Panc1 (cell line): ENCODE data around the gene MYBPHL.

Experiments used
- POLR2AphosphoS5 ChIP-seq: IDR thresholded peaks from 2 replicates; pipeline ENCODE4 v1.6.1; 2012; ENCODE audit warnings: mild to moderate bottlenecking, low read depth, low read length, moderate library complexity
- SIN3A ChIP-seq: IDR thresholded peaks from 2 replicates; pipeline ENCODE4 v1.6.1; 2012; ENCODE audit warnings: low read depth, mild to moderate bottlenecking, low read length, moderate library complexity, borderline replicate concordance; ENCODE audit not compliant: insufficient read depth
- TCF7L2 ChIP-seq: IDR thresholded peaks from 2 replicates; pipeline ENCODE4 v1.6.1; 2011; ENCODE audit warnings: mild to moderate bottlenecking, low read depth, low read length, inconsistent platforms
- TF ChIP-seq, protein P1 (sequence below): fragments of 450-650 bp; IDR thresholded peaks from 2 replicates; pipeline ENCODE4 v1.5.1; 2017; ENCODE audit warnings: mild to moderate bottlenecking

DNA sequence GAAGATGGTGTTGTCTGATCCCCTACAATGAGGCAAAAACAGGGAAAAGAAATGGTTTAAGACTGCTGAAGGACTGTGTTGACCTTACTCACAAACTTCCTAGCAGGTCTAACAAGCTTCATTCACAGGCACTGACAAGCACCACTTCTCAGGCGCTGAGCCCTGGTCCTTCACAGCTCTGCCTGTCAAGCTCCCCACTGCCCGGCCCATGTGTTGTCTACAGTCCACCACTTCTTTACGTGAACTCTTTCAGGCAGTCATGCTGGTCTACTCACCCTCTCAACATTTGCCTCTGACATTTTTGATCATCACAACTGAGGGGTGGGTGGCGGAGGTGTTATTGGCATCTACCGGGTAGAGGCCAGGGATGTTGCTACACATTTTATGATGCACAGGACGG, 40.7 kb upstream of the MYBPHL start:
- TF ChIP-seq, protein P1, sequence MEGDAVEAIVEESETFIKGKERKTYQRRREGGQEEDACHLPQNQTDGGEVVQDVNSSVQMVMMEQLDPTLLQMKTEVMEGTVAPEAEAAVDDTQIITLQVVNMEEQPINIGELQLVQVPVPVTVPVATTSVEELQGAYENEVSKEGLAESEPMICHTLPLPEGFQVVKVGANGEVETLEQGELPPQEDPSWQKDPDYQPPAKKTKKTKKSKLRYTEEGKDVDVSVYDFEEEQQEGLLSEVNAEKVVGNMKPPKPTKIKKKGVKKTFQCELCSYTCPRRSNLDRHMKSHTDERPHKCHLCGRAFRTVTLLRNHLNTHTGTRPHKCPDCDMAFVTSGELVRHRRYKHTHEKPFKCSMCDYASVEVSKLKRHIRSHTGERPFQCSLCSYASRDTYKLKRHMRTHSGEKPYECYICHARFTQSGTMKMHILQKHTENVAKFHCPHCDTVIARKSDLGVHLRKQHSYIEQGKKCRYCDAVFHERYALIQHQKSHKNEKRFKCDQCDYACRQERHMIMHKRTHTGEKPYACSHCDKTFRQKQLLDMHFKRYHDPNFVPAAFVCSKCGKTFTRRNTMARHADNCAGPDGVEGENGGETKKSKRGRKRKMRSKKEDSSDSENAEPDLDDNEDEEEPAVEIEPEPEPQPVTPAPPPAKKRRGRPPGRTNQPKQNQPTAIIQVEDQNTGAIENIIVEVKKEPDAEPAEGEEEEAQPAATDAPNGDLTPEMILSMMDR: no peak
- TF ChIP-seq SIN3A (no peak), POLR2AphosphoS5 (no peak), TCF7L2 (0 out of 2 replicates have a peak, but pooled peaks have one; percentile 13)
